Skeletal muscle cell (primary cell): ENCODE measurements around the gene ZP2.
"Not testable (repeated sequence)": the region's sequence is repeated elsewhere in the genome, so short reads cannot be mapped to it uniquely, and the experiment has no call there.

Experiments
- DNase-seq: peaks from one replicate; pipeline ENCODE4 v3.0.0-alpha.2; 2010; ENCODE audit warnings: low read depth
- H3K4me3 ChIP-seq: 2 replicates; pipeline ENCODE4 v1.5.1; 2011; ENCODE audit warnings: low read depth, mild to moderate bottlenecking, control low read depth, low read length, moderate library complexity

Gene ZP2

GRCh38 chr16:21219551-21219950 is 8.2 kb upstream of the ZP2 start:
- no peak overlapping the region for H3K4me3 ChIP-seq
- DNase-seq, result no peak

GRCh38 chr16:21218153-21218552 is 6.8 kb upstream of the ZP2 start:
- DNase-seq, result no peak
- H3K4me3 ChIP-seq, result no peak overlapping the region

- DNase-seq, result no peak
- no peak overlapping the region for H3K4me3 ChIP-seq
These were observed 5.7 kb upstream of the ZP2 start for GRCh38 chr16:21217121-21217520.

GRCh38 chr16:21214086-21214485 is 2.7 kb upstream of the ZP2 start:
- no peak for DNase-seq
- no peak overlapping the region for H3K4me3 ChIP-seq

- no peak for DNase-seq
- H3K4me3 ChIP-seq, result no peak overlapping the region
These were observed 2.7 kb downstream of the ZP2 start for GRCh38 chr16:21208446-21209230.

GRCh38 chr16:21206550-21206949 is 4.8 kb downstream of the ZP2 start:
- DNase-seq, result no peak

GRCh38 chr16:21205303-21205702 is 6.1 kb downstream of the ZP2 start:
- no peak overlapping the region for H3K4me3 ChIP-seq
- DNase-seq, result no peak

More at GRCh38 chr16:21206550-21206949, 4.8 kb downstream of the ZP2 start:
- H3K4me3 ChIP-seq, result no peak overlapping the region

- no peak overlapping the region for H3K4me3 ChIP-seq
- no peak for DNase-seq
These were observed 8.1 kb downstream of the ZP2 start for GRCh38 chr16:21203155-21203797.

GRCh38 chr16:21199607-21200218 is 11.7 kb downstream of the ZP2 start:
- DNase-seq, result no peak
- no peak overlapping the region for H3K4me3 ChIP-seq

- DNase-seq, result no peak
- H3K4me3 ChIP-seq, result no peak overlapping the region
These were observed 13.8 kb downstream of the ZP2 start for GRCh38 chr16:21197621-21198020.

GRCh38 chr16:21197112-21197511 is 14.3 kb downstream of the ZP2 start:
- H3K4me3 ChIP-seq, result no peak overlapping the region
- DNase-seq, result no peak

GRCh38 chr16:21195330-21195729 is 16.0 kb downstream of the ZP2 start:
- not testable (repeated sequence) for H3K4me3 ChIP-seq, DNase-seq

- DNase-seq, result no peak
- H3K4me3 ChIP-seq, result no peak overlapping the region
These were observed 16.5 kb downstream of the ZP2 start for GRCh38 chr16:21194771-21195301.

GRCh38 chr16:21192991-21193390 is 18.4 kb downstream of the ZP2 start:
- no peak for DNase-seq
- H3K4me3 ChIP-seq, result no peak overlapping the region

GRCh38 chr16:21190599-21190998 is 20.8 kb downstream of the ZP2 start:
- DNase-seq, result no peak
- no peak overlapping the region for H3K4me3 ChIP-seq

GRCh38 chr16:21190013-21190412 is 21.4 kb downstream of the ZP2 start:
- DNase-seq, result no peak
- no peak overlapping the region for H3K4me3 ChIP-seq

- DNase-seq, result no peak
- no peak overlapping the region for H3K4me3 ChIP-seq
These were observed 22.1 kb downstream of the ZP2 start for GRCh38 chr16:21189311-21189710.

- DNase-seq, result no peak
- no peak overlapping the region for H3K4me3 ChIP-seq
These were observed 25.1 kb downstream of the ZP2 start for GRCh38 chr16:21186326-21186691.

- H3K4me3 ChIP-seq, result no peak overlapping the region
- no peak for DNase-seq
These were observed 25.6 kb downstream of the ZP2 start for GRCh38 chr16:21185659-21186325.

- no peak for DNase-seq
- no peak overlapping the region for H3K4me3 ChIP-seq
These were observed 26.5 kb downstream of the ZP2 start for GRCh38 chr16:21184834-21185233.
